ENCODE measurements around the gene RSPRY1.

The RSPRY1 gene

GRCh38 chr16:57152096-57153093 is 33.7 kb upstream of the RSPRY1 start:
- no peak for DNase-seq (ENCODE audit: low spot score)
- ChIA-PET POLR2A (ENCODE audit: low non-redundant PET) (no interaction called here), CTCF (interaction anchor here (0.6 to 0.7 kb wide), 2 partner anchors 344 to 836 kb away, joined by 3 read pairs; no protein-coding TSS in a partner anchor)
- H3K27ac ChIP-seq, result no peak overlapping the region
- TF ChIP-seq CTCF (conservative IDR thresholded peaks at IDR 0.05; ENCODE audit: low read depth), result no peak

- DNase-seq (ENCODE audit: low spot score), result no peak
- no peak for TF ChIP-seq CTCF (conservative IDR thresholded peaks at IDR 0.05; ENCODE audit: low read depth)
- ChIA-PET CTCF (no interaction called here), POLR2A (ENCODE audit: low non-redundant PET) (no interaction called here)
- no peak overlapping the region for H3K27ac ChIP-seq
Observed at GRCh38 chr16:57153841-57154240, 32.3 kb upstream of the RSPRY1 start.

- no peak for DNase-seq (ENCODE audit: low spot score)
- CTCF ChIA-PET, result no interaction called here
- POLR2A ChIA-PET (ENCODE audit: low non-redundant PET), result no interaction called here
Observed at GRCh38 chr16:57155702-57156350, 30.3 kb upstream of the RSPRY1 start.

GRCh38 chr16:57156351-57156703 is 29.8 kb upstream of the RSPRY1 start:
- CTCF ChIA-PET, result no interaction called here
- TF ChIP-seq CTCF (conservative IDR thresholded peaks at IDR 0.05; ENCODE audit: low read depth), result no peak

More at GRCh38 chr16:57155702-57156350, 30.3 kb upstream of the RSPRY1 start:
- no peak overlapping the region for H3K27ac ChIP-seq
- TF ChIP-seq CTCF (conservative IDR thresholded peaks at IDR 0.05; ENCODE audit: low read depth), result no peak

GRCh38 chr16:57157533-57157932 is 28.6 kb upstream of the RSPRY1 start:
- TF ChIP-seq CTCF (conservative IDR thresholded peaks at IDR 0.05; ENCODE audit: low read depth), result no peak
- DNase-seq (ENCODE audit: low spot score), result no peak
- ChIA-PET CTCF (no interaction called here), POLR2A (ENCODE audit: low non-redundant PET) (no interaction called here)
- no peak overlapping the region for H3K27ac ChIP-seq

More at GRCh38 chr16:57156351-57156703, 29.8 kb upstream of the RSPRY1 start:
- H3K27ac ChIP-seq, result no peak overlapping the region
- POLR2A ChIA-PET (ENCODE audit: low non-redundant PET), result no interaction called here
- DNase-seq (ENCODE audit: low spot score), result no peak

- TF ChIP-seq CTCF (conservative IDR thresholded peaks at IDR 0.05; ENCODE audit: low read depth), result no peak
- no peak overlapping the region for H3K27ac ChIP-seq
- ChIA-PET POLR2A (ENCODE audit: low non-redundant PET) (no interaction called here), CTCF (no interaction called here)
- DNase-seq (ENCODE audit: low spot score), result no peak
Observed at GRCh38 chr16:57159447-57159846, 26.7 kb upstream of the RSPRY1 start.

Data from RWPE1 (cell line).